Omental fat pad (tissue), 4 donors: ENCODE data around the gene TOX4. TPM values are rescaled to one million over a fixed set of nuclear protein-coding genes. Genes with fewer than 3 reads are reported as not detected.

Experiments
- ATAC-seq: fragments of 150-250 bp; one replicate; pipeline ENCODE4 v1.9.1; 2016; ENCODE audit warnings: mild to moderate bottlenecking, moderate library complexity; ENCODE audit not compliant: low FRiP score
- DNase-seq: peaks from one replicate; pipeline ENCODE4 v3.0.0-alpha.2; 2019; ENCODE audit warnings: low spot score
- total RNA-seq, 4 donors: library from RNA; depleted of rRNA; stranded (reverse); fragments of >200 nt; gene quantifications; one replicate each; pipeline ENCODE4 v1.1.0, GENCODE V29; 2016
- TF ChIP-seq, protein P1 (sequence below), 3 donors: fragments of 450-650 bp; IDR thresholded peaks; one replicate each; pipeline ENCODE4 v1.5.1; 2016 to 2017; ENCODE audit warnings: antibody characterized with exemption in 3 of 3, mild to moderate bottlenecking in 3 of 3, moderate library complexity in 2 of 3

Gene TOX4
- total RNA-seq, 4 donors from 2014 or later = 37.8 to 79.6 (median 56.8) TPM

DNA sequence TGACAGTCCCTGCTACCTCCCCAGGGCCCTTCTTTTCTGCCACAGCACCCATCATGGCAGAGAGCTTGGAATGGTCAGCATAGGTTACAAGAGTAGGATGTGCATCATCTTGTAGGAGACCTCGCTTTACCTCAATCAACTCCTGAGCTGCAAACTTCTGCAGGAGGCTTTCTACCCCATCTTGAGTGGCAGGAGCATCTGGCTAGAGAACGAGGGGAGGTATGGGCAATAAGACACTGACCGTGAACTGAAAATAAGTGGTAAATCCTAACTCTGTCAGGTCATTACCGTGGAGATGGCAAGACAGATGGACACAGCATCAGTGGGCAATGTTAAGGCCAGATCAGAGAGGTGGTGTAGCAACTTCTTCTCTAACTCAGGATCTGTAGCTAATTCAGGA lies 26.4 kb downstream of the TOX4 start:
- TF ChIP-seq, protein P1, sequence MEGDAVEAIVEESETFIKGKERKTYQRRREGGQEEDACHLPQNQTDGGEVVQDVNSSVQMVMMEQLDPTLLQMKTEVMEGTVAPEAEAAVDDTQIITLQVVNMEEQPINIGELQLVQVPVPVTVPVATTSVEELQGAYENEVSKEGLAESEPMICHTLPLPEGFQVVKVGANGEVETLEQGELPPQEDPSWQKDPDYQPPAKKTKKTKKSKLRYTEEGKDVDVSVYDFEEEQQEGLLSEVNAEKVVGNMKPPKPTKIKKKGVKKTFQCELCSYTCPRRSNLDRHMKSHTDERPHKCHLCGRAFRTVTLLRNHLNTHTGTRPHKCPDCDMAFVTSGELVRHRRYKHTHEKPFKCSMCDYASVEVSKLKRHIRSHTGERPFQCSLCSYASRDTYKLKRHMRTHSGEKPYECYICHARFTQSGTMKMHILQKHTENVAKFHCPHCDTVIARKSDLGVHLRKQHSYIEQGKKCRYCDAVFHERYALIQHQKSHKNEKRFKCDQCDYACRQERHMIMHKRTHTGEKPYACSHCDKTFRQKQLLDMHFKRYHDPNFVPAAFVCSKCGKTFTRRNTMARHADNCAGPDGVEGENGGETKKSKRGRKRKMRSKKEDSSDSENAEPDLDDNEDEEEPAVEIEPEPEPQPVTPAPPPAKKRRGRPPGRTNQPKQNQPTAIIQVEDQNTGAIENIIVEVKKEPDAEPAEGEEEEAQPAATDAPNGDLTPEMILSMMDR (IDR thresholded peaks at IDR 0.05) = no peak
- DNase-seq = no peak
- ATAC-seq = no peak

DNA sequence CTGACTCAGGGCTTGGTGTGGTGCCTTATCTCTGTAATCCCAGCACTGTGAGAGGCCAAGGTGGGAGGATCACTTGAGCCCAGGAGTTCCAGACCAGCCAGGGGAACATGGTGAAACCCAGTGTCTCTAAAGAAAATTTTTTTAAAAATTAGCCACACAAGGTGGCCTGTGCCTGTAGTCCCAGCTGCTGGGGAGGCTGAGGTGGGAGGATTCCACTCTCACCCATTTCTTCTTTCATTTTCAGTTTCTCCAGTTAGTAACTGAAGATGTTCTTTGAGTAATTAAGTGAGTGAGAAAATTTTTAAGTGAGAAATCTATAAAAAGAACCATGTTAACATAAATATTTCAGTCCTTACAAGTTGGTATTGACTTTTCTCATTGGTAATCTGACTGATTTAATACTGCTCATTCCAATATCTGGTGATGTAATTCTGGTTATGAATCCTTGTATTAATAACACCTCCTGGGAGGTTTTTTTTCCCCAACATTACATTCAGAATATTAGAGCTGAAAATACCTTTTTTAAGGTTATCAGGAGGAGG lies 28.1 kb downstream of the TOX4 start:
- DNase-seq (no peak), ATAC-seq (no peak)
- TF ChIP-seq, protein P1 (IDR thresholded peaks at IDR 0.05) = no peak

DNA sequence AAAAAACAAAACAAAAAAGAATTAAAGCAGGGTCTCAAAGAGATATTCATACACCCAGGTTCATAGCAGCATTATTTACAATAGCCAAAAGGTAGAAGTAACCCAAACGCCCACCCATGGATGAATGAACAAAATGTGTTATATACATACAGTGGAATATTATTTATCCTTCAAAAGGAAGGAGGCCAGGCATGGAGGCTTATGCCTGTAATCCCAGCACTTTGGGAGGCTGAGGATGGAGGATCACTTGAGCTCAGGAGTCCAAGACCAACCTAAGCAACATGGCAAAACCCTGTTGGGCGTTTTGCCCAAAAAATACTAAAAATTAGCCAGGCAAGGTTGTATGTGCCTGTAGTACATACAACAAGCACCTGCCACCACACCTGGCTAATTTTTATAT lies 29.6 kb downstream of the TOX4 start:
- TF ChIP-seq, protein P1 (IDR thresholded peaks at IDR 0.05) = no peak
- DNase-seq = no peak
- no peak for ATAC-seq

DNA sequence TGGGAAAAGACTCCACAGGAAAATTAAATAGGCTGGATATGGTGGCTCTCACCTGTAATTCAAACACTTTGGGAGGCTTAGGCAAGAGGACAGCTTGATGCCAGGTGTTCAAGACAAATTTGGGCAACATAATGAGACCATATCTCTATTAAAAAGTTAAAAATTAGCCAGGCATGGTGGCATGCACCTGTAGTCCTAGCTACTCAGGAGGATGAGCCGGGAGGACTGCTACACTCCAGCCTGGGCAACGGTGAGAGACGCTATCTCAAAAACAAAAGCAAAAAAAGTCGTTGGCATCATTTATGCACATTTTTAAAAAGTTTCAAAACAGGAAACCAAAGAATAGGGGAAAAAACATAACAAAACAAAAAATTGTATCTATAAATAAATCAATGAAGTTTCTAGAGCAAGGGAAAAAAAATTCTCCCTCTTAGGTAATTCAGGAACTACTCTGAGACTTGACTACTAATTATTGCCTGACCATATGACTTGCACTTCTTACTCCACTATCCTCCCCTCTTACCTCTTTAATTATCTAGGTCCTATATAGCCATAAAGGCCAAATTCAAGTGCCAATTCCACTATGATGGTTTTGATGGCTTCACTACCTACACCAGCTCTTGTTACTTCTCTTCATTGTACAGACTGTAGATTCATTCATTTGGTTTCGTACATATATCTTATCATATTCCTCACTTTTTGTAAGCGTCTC lies 32.6 kb downstream of the TOX4 start:
- TF ChIP-seq, protein P1 (IDR thresholded peaks at IDR 0.05) = no peak
- ATAC-seq (no peak), DNase-seq (no peak)

DNA sequence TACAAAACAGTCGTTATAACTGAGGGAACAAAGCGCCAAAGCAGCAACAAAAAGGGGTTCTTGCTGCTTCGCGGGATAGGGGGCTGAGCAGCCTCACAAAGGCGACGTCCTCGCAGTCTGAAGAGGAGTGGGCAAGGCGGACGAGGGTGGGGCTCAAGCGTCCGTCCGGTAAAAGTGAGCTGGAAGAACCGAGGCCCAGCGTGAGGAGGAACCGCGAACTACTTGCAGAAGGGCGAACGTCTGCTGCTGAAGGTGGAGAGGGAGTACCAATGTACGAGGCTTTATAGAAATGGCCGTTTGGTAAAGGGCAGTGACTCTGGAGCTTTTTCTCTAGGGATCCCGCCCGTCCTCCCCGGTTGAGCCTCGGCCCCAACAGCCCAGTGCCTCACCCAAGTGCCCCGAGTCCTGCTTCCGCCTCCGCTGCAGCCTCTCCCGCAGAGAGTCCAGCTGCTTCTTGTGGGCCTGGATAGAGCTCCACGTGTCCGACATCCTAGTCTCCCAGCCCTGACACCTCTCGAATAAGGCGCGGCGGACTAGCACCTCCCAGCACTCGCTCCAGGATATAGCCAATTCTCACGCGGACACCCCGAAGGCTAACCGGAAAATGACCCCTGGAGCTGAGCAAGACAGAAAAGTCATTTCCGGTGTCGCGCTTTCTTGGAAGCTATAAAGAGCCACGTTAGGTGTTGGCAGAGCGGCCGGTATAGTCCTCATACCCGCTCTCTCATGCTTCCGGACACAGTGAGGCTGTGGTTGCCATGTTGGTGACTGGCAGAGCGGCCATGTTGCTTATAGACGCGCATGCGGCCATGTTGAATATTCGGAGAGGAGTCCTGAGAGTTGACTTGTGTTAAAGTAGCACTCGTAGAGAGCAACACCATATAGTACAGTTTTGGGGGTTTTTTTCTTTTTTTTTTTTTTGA lies 34.0 kb downstream of the TOX4 start, which contains the start of gene METTL3:
Gene METTL3, minus strand, starts transcription at position 606 of the 923 bp plus-strand sequence. Its CDS starts 117 bp downstream, at position 489.
- peak; percentile 100 for ATAC-seq

DNA sequence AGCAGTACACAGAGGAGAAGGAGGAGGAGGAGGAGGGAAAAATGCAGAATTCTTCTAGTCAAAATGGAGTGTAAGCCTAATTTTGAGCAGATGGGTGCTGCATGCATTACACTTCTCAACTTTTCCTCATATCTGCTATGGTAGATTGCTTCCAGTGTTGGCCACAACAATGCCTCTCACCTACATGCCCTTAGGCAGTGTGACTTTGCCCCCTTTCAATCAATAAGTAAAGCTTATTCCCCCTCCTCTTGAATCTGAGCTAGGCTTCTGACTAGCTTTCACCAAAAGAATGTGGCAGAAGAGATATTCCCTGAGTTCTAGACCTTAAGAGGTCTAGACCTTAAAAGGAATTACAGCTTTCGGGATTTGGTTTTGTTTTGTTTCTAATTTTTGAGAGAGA lies 37.3 kb downstream of the TOX4 start:
- TF ChIP-seq, protein P1 (IDR thresholded peaks at IDR 0.05) = no peak
- ATAC-seq (no peak), DNase-seq (no peak)

More for the DNA sequence above, 34.0 kb downstream of the TOX4 start, which contains the start of gene METTL3:
- DNase-seq = peak; percentile 87
- TF ChIP-seq, protein P1 (IDR thresholded peaks at IDR 0.05) = no peak
